IMR-90 (cell line): ENCODE measurements around the gene FNDC7. TPM values are rescaled to one million over a fixed set of nuclear protein-coding genes. Genes with fewer than 3 reads are reported as not detected.

Experiments used
- ATAC-seq: fragments of 200-7000 bp; cut with Tn5 transposase; 2 replicates; pipeline ENCODE4 v1.9.1; 2020; ENCODE audit warnings: low read depth, mild to moderate bottlenecking, moderate library complexity
- BruUV-seq: library from RNA; stranded (reverse); fragments of 400-500 nt; replicated peaks from 2 replicates; lab custom pipeline; 2021; lab: Mats Ljungman, UMichigan
- CTCF ChIA-PET: fragments of 300-600 bp; formaldehyde crosslinking; extraction: SDS; loops from one replicate; lab custom pipeline; 2021; ENCODE audit warnings: antibody characterized with exemption; lab: Yijun Ruan, JAX
- POLR2A ChIA-PET: fragments of 300-600 bp; sonication (Branson Sonifier 250); formaldehyde crosslinking; loops from one replicate; lab custom pipeline; 2022; ENCODE audit warnings: antibody characterized with exemption; ENCODE audit not compliant: unreplicated experiment; lab: Charles Lee
- DNase-seq: peaks from one replicate; pipeline ENCODE4 v3.0.0; 2013
- H2AFZ ChIP-seq: replicated peaks from 2 replicates; pipeline ENCODE3; 2013; ENCODE audit warnings: low read length, mild to moderate bottlenecking; ENCODE audit not compliant: poor library complexity
- H2AK5ac ChIP-seq: 2 replicates; pipeline ENCODE4 v1.6.1; 2013; ENCODE audit warnings: low read depth, low read length, inconsistent platforms
- H2AK9ac ChIP-seq: replicated peaks from 2 replicates; pipeline ENCODE3; 2013; ENCODE audit warnings: mild to moderate bottlenecking, low read depth, low read length, moderate library complexity; ENCODE audit not compliant: poor library complexity
- H2BK120ac ChIP-seq: 2 replicates; pipeline ENCODE4 v1.6.1; 2013; ENCODE audit warnings: low read depth, low read length, inconsistent platforms
- H2BK15ac ChIP-seq: 3 replicates; pipeline ENCODE4 v1.6.1; 2013; ENCODE audit warnings: low read depth, low read length, inconsistent platforms
- H2BK20ac ChIP-seq: 2 replicates; pipeline ENCODE4 v1.6.1; 2013; ENCODE audit warnings: low read depth, mild to moderate bottlenecking, inconsistent platforms, low read length, moderate library complexity
- H2BK5ac ChIP-seq: 2 replicates; pipeline ENCODE4 v1.6.1; 2013; ENCODE audit warnings: mild to moderate bottlenecking, low read depth, low read length, inconsistent platforms; ENCODE audit not compliant: poor library complexity, severe bottlenecking
- H3K14ac ChIP-seq: replicated peaks from 2 replicates; pipeline ENCODE4 v1.6.1; 2013; ENCODE audit warnings: low read depth, low read length, inconsistent platforms
- H3K18ac ChIP-seq: 2 replicates; pipeline ENCODE4 v1.6.1; 2013; ENCODE audit warnings: low read depth, low read length, control low read depth
- H3K23ac ChIP-seq: 2 replicates; pipeline ENCODE4 v1.6.1; 2013; ENCODE audit warnings: low read depth, low read length, inconsistent platforms
- H3K27ac ChIP-seq: 2 replicates; pipeline ENCODE4 v1.5.1; 2013; ENCODE audit warnings: mild to moderate bottlenecking, control low read depth, low read length; ENCODE audit not compliant: insufficient read depth
- H3K27me3 ChIP-seq: 2 replicates; pipeline ENCODE4 v1.6.1; 2013; ENCODE audit warnings: low read length; ENCODE audit not compliant: control insufficient read depth, insufficient read depth
- H3K36me3 ChIP-seq: 2 replicates; pipeline ENCODE4 v1.6.1; 2013; ENCODE audit warnings: low read length, mixed read lengths; ENCODE audit not compliant: control insufficient read depth, insufficient read depth
- H3K4ac ChIP-seq: 2 replicates; pipeline ENCODE4 v1.6.1; 2013; ENCODE audit warnings: low read depth, low read length, inconsistent platforms
- H3K4me1 ChIP-seq: 2 replicates; pipeline ENCODE4 v1.6.1; 2013; ENCODE audit warnings: low read length, mixed read lengths; ENCODE audit not compliant: control insufficient read depth, insufficient read depth
- H3K4me2 ChIP-seq: 2 replicates; pipeline ENCODE4 v1.6.1; 2013; ENCODE audit warnings: low read depth, mild to moderate bottlenecking, control low read depth, low read length, moderate library complexity
- H3K4me3 ChIP-seq: 2 replicates; pipeline ENCODE4 v1.5.1; 2013; ENCODE audit warnings: low read depth, mild to moderate bottlenecking, control low read depth, low read length, moderate library complexity; ENCODE audit not compliant: insufficient read depth
- H3K56ac ChIP-seq: 2 replicates; pipeline ENCODE4 v1.6.1; 2013; ENCODE audit warnings: low read length, inconsistent platforms; ENCODE audit not compliant: insufficient read depth; ENCODE audit errors: extremely low read depth
- H3K79me1 ChIP-seq, 2 experiments: 2 replicates each; pipeline ENCODE4 v1.6.1; 2013; ENCODE audit warnings: low read length in 2 of 2, inconsistent platforms in 1 of 2, low read depth in 1 of 2
- H3K9ac ChIP-seq: 2 replicates; pipeline ENCODE4 v1.6.1; 2013; ENCODE audit warnings: low read depth, low read length, control low read depth
- H3K9me1 ChIP-seq: 2 replicates; pipeline ENCODE4 v1.6.1; 2013; ENCODE audit warnings: low read length, inconsistent platforms; ENCODE audit not compliant: insufficient read depth
- H3K9me3 ChIP-seq: 2 replicates; pipeline ENCODE4 v1.6.1; 2013; ENCODE audit warnings: low read length; ENCODE audit not compliant: control insufficient read depth, insufficient read depth
- H4K20me1 ChIP-seq: 2 replicates; pipeline ENCODE4 v1.6.1; 2013; ENCODE audit warnings: low read length, inconsistent platforms; ENCODE audit not compliant: insufficient read depth
- H4K5ac ChIP-seq: 2 replicates; pipeline ENCODE4 v1.6.1; 2013; ENCODE audit warnings: mild to moderate bottlenecking, low read depth, low read length, control low read depth
- H4K8ac ChIP-seq, 2 experiments: 2 replicates each; pipeline ENCODE4 v1.6.1; 2013; ENCODE audit warnings: low read depth in 2 of 2, low read length in 2 of 2, control low read depth in 1 of 2, inconsistent platforms in 1 of 2
- H4K91ac ChIP-seq: 2 replicates; pipeline ENCODE4 v1.6.1; 2013; ENCODE audit warnings: low read depth, low read length, inconsistent platforms; ENCODE audit not compliant: insufficient read depth
- CTCF ChIP-seq: conservative IDR thresholded peaks from 2 replicates; pipeline ENCODE4 v1.5.1; 2012; ENCODE audit warnings: mild to moderate bottlenecking, low read depth, low read length, improper control_type of control experiment
- POLR2A ChIP-seq: IDR thresholded peaks from 2 replicates; pipeline ENCODE4 v1.6.1; 2012; ENCODE audit warnings: mild to moderate bottlenecking, low read depth, low read length
- RFX5 ChIP-seq: IDR thresholded peaks from 2 replicates; pipeline ENCODE4 v1.8.0; 2012; ENCODE audit warnings: low read depth, mild to moderate bottlenecking, low read length, moderate library complexity
- SMC3 ChIP-seq: fragments of 150-350 bp; IDR thresholded peaks from 2 replicates; pipeline ENCODE4 v1.6.1; 2016; ENCODE audit warnings: low read depth, mild to moderate bottlenecking, antibody characterized with exemption, low read length, moderate library complexity
- WGBS, 2 experiments: methylation state at CpG; one replicate each; pipeline versions ENCODE4 v1.1.5 to v1.1.7; 2013; ENCODE audit warnings: missing lambda C conversion rate in 2 of 2; ENCODE audit not compliant: insufficient read length in 1 of 2; ENCODE audit errors: extremely low coverage in 2 of 2; 5-methylcytosine and 5-hydroxymethylcytosine counted together
- dilution Hi-C: fragments of 300-500 bp; cut with HindIII; formaldehyde crosslinking; loops from one replicate; pipeline ENCODE4 v1.14.3; 2018; ENCODE audit warnings: low sequenced_read_pairs; ENCODE audit not compliant: unreplicated experiment
- in situ Hi-C: fragments of 300-500 bp; cut with MboI; formaldehyde crosslinking; loops from 3 replicates; pipeline ENCODE4 v1.14.3; 2019; ENCODE audit warnings: low sequenced_read_pairs, inconsistent platforms, mixed read lengths
- intact Hi-C: fragments of 100-400 bp; cut with micrococcal nuclease; formaldehyde crosslinking; loops from 2 replicates; pipeline ENCODE4 v1.10.0; 2022
- polyA plus RNA-seq, 3 experiments: library from polyadenylated mRNA; depleted of rRNA; stranded (reverse); fragments of >200 nt; gene quantifications; 2 replicates each; pipeline ENCODE4 v1.2.3, GENCODE V29; 2012; ENCODE audit warnings: low replicate concordance in 1 of 3
- total RNA-seq: library from RNA; depleted of rRNA; stranded (reverse); fragments of >200 nt; gene quantifications from 2 replicates; pipeline ENCODE4 v1.2.3, GENCODE V29; 2012

Gene FNDC7
- total and polyA plus RNA-seq, 2 of the 4 experiments (the other 2 are of a cell fraction): not detected

DNA sequence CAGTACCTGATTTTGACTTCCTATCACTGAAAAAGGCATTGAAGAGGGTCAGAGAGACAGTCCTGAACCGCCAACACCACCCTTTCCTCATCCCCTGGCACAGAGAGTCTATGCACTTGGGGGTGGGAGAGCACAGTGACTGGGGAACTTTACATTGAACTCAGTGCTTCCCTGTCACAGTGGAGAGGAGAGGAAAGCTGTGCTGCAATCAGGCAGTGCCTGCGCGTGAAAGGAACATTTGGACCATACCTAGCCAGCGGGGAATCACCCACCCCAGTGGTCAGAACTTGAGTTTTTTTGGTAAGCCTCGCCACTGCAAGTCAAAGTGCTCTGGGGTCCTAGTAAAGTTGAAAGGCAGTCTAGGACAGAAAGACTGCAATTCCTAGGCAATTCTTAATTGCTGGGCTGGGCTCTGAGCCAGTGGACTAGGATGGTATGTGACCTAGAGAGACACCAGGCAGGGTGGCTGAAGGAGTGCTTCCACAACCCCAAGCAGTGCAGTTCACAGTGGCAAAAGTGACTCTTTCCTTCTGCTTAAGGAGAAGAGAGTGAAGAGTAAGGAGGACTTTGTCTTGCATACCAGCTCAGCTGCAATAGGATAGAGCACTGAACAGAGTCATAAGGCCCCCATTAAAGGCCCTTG, 42.5 kb upstream of the FNDC7 start:
- Histone ChIP-seq H4K5ac (no peak overlapping the region), H3K9ac (no peak overlapping the region), H2AK5ac (no peak overlapping the region), H3K4ac (no peak overlapping the region), H3K4me2 (no peak overlapping the region), H2AFZ (no peak overlapping the region), H3K79me1 (no peaks in the 10 kb centered on the region), H3K9me3 (no peaks in the 10 kb centered on the region), H3K23ac (no peak overlapping the region), H2AK9ac (no peak overlapping the region), H4K91ac (no peak overlapping the region), H3K56ac (no peak overlapping the region), H3K14ac (no peak overlapping the region), H3K36me3 (no peaks in the 10 kb centered on the region), H3K4me3 (no peak overlapping the region), H3K9me1 (no peaks in the 10 kb centered on the region), H4K8ac (no peak overlapping the region), H3K4me1 (no peaks in the 10 kb centered on the region), H2BK15ac (no peak overlapping the region), H4K20me1 (no peaks in the 10 kb centered on the region), H2BK120ac (no peak overlapping the region), H2BK5ac (no peak overlapping the region), H3K27me3 (peaks cover 2% of the 10 kb centered on the region; the same call in 1 of the 2 replicates), H3K18ac (no peak overlapping the region), H3K27ac (no peak overlapping the region), H2BK20ac (no peak overlapping the region)
- DNase-seq: no peak
- ChIA-PET CTCF (no interaction called here), POLR2A (no interaction called here)
- 81% methylated on average over 3 of the region's 5 CpGs; no CpG with 5 or more reads in 1 of the 2 experiments for WGBS, 2 experiments
- TF ChIP-seq CTCF (no peak), RFX5 (no peak), POLR2A (no peak), SMC3 (no peak)
- no TSS peak for BruUV-seq
- in situ Hi-C loops (no loop called here), dilution Hi-C loops (no loop called here), intact Hi-C loops (no loop called here)
- ATAC-seq: peak; percentile 51
